GM19193 (cell line): Measurements from ENCODE around the gene BMPR1B.

ENCODE experiments used
- POLR2A ChIP-seq: IDR thresholded peaks from 4 replicates; pipeline ENCODE4 v1.6.1; 2011; ENCODE audit not compliant: insufficient read depth, insufficient read length; ENCODE audit errors: extremely low read depth

Gene BMPR1B

DNA sequence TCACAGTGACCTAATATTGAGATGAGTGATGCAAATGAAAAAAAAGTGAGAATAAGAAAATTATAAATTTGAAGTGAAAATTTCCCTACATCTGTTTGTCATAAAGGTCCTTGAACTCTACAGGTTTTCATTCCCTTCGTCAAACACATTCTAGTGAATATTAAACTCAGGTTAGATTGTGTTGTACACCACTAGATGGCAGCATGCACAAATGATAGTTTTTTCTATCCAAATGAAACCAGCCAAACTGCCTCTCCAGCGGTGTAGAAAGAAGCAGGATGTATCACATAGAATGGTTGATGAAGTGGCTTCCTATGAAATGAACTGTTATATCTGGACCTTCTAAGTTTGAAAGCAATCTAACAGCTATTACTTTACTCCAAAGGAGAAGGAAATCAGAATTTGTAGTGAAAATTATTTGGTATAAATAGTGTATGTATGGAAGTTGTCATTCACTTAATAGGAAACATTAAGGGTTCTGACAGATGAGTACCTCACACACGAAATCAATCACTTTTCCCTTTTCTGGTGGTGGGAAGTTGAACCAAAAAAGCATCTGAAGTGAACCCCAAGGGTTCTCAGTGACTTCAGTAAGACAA lies 408.3 kb downstream of the BMPR1B start:
- TF ChIP-seq POLR2A, result no peak

GRCh38 chr4:95167805-95168204 lies 410.1 kb downstream of the BMPR1B start:
- no peak for TF ChIP-seq POLR2A

DNA sequence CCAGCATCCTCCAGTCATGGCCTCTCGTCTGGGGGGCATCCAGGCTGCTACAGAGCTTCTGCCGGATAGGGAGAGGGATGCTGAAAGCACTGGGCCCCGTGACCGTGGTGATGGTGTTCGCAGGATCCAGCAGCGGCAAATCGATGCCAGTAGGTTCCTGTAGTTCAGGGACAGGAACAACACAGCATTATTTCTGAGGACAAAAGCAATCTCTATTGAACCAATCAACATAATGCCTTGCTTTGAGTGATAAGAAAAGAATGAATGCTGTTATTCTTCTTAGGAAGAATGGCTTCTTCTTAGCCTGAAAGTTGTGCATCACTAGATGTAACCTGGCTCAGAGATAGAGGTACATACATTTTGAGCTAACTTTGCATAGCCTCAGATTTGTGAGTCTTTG lies 412.4 kb downstream of the BMPR1B start:
- no peak for TF ChIP-seq POLR2A

DNA sequence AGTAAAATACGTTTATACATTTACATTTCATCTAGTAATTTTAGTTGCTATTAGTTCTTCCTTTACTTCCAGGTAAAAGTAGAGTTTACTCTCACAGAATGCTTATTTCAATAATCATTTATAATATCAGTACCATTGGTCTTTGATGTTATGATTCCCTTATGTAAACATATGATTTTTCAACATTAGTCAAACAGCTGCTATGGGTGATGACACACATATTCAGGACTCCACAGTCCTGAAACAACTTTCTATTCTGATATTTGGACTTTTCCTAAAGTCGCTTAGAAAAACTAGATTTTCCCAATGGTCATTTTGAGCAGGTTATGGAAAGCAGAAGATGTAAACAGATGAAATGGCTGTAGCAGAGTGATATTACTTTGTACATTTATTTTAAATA lies 421.2 kb downstream of the BMPR1B start:
- TF ChIP-seq POLR2A, result no peak

DNA sequence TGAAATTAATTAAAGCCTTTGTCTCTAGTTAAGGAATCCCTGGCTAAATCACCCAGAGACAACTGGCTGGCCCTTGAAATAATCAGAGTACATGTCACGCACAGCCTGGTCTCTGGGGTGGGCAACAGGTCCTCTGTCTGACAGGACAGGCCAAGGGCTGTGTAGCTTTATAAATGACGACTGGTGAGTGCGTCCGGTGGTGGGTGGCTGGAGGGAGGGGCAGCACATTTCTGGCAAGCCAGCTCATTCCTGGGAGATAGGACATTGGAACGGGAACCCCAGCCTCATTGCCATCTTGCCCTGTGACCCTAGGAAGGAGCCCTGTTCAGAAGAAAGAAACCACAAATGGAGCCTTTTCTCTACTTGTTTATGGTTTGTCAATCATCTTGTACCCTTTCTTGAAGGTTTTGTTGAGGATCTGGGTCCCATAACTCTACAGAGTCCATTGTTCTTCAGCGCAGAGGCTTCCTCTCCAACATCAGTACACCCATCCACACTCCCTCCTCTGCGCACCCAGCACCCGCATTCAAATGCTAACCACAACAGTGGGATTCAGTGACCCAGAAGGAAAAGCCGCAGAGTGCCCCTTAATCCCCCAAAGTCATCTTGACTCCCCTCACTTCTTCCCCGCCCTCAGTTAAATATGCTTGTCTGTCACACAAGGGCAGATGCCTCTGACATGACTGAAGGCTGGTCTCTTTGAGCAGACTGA lies 422.9 kb downstream of the BMPR1B start:
- TF ChIP-seq POLR2A, result no peak

- TF ChIP-seq POLR2A, result no peak
Observed at GRCh38 chr4:95181243-95181995, 423.7 kb downstream of the BMPR1B start.

DNA sequence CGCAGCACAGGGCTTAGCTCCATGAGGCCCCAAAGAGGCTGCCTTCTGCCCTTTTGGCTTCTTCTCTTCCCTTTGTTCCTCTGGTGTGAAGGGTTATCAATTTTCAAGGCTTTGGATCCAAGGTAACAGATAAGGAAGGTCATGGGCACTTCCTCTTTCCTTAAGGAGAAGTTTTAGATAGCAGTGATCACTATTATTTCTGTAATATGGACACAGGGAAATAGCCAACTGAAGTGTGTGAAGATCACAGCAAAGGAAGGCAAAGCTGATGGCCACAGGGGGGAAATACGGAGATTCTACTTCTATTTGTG lies 424.2 kb downstream of the BMPR1B start:
- TF ChIP-seq POLR2A, result no peak

DNA sequence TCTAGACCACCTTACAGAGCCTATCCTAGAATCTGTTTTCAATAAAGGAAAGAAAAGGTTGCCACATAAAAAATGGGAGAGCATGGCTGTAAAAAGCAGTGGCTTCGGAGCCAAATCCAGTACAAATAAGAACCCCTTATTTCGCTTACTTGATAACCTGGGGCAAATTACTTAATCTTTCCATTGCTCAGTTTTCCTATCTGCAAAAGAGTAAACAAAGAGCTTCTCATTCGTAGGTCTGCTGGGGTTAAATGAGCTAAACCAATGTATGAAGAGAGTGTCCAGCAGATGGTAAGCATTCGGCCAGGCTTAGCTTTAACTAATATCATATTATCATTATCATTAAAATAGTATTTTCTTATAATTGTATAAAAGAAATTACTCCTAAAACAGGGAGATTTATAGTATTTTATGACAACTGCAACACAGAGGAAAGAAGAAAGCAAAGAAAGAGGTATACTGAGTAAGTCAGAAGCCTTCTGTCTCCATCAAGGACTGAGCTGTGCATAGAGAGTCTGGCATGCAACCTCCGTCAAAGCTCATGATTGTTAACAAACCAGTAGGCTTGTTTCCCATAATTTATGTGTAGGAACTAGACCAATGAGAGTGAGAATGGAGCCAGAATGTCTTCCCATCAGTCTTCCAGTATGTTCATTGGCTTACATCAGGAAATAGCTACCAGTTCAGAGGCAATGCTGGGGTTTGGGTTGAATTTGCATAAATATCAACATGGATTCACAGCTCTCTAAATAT lies 426.1 kb downstream of the BMPR1B start:
- no peak for TF ChIP-seq POLR2A

DNA sequence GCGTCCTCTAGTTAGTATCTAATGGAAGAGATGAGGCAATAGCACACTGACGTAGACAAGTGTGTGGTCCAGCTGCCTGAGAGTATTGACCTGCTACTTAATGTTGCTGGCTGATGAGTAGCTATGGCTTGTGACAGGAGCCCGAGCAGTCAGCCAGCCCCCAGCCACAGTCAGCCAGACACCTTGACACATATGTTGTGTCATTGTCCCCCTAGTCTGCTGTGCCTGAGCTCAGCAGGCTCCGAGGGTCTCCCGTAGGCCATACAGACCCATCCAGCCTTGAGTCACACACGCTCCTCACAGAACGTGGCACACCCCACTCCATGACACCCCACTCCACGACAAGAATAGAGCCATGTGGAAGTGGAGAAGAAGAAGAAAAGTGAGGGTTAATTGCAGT lies 428.9 kb downstream of the BMPR1B start:
- no peak for TF ChIP-seq POLR2A

- no peak for TF ChIP-seq POLR2A
Observed at GRCh38 chr4:95188701-95189370, 431.1 kb downstream of the BMPR1B start.

DNA sequence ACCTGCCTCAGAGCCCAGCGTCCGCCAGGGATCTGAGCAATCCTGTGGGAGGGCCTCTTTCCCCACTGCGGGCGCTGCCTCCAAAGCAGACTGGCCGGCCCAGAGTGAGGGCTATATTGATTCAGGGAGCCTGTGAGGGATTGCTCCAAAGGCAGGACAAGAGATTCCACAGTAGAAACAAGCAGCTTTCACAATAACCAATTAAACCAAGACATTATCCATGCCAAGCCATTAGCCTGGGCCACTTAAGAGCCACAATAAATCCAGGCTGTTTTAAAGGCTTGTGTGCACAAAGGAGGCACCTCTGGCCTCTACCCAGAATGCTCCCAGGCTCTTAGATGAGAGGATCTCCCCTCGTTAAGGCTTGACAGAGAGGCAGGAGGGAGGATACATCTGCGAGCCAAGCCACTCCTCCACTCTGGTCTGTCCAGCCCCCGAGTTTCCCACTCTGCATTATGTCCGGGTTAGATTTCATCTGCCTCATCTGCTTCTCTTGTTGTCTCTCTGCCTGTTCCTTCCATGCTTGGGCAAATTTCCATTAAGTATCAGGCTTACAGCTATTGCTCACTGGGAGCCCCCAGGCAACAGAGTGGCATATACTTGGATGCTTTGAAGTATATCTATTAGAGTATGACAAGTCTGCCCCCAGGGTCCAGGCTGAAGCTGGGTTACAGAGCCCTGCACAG lies 433.1 kb downstream of the BMPR1B start:
- no peak for TF ChIP-seq POLR2A

GRCh38 chr4:95191537-95191936 lies 433.8 kb downstream of the BMPR1B start:
- TF ChIP-seq POLR2A, result no peak

DNA sequence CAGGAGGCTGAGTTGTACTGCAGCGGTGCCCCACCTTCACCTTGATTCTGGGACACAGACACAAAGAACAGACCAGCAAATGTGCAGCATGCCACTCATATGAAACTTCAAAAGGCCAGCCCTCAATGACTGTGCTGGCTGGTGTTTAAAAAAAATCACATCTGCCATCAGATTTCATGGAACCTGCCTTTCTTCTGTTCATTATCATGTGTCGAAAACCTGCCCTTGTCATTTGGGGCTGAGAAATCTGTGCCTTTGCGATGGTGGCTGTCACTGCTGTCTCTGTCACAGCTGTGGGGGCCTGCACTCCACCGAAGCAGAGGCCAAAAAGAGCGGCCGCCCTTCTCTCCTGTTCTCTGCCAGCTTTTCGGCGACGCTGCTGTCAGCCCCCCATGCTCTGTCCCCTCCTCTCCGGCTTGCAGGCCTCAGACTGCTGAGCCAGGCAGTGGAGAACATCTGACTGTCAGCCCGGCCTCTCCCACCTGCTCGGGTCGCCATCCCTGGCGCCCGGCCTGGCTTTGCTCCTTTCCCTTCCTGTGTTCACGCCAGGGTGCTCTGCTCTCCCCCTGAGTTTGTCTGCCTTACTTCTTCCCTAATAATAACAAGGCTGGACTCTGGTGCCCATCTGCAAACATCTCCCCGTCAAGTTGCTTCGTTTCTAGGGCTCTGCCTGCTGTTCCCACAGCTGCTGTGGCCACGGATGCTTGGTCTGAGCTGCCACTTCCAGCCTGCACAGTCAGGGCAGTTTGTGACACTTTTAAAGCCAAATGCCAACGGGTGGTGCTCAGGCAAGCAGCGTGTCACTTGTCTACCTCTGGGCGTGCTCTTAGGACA lies 435.9 kb downstream of the BMPR1B start:
- TF ChIP-seq POLR2A, result no peak
